Stimulated activated CD4-positive, alpha-beta T cell treated with anti-CD3 and anti-CD28 coated beads, Interleukin-4, amount 100 ng/mL, for 24 hours (primary cell): Measurements from ENCODE around the gene ITGB1BP2.
"Not testable (repeated sequence)": the region's sequence is repeated elsewhere in the genome, so short reads cannot be mapped to it uniquely, and the experiment has no call there.

Source experiments
- DNase-seq: peaks from one replicate; pipeline ENCODE4 v3.0.0-alpha.2; 2020

The ITGB1BP2 gene

DNA sequence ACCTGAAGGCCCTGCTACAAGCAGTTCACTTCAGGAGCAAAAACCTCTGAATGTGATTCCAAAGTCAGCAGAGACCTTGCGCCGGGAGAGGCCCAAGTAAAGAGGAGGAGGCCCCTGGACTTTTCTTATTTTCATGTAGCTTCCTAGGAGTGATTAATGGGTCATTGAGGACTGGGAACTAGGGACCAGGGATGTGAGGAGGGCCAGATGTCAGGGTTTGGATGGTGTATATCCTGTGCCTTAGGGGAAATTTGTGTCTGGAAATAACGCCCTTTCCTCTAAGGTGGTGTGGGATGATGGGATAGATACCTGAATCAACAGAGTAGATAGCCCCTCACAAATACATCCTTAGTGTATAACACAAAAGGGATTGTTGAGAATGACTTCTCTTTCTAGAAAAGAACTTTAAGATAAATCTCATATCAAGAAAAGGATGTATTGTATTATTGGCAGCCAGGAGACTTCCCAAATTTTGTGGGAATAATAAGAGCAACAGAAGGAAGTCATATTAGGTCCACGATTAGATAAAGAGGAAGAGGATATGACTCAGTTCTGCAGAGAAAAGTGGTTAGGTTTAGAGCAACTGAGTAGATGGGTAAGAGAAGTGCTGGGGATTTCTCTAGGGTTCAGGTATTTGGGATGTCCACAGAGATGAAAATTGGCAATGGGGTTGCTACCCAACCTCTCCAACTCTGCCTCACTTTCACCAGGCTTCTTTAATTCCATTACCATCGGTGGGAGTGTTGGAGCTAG is 1.1 kb downstream of the ITGB1BP2 start:
- no peak for DNase-seq

DNA sequence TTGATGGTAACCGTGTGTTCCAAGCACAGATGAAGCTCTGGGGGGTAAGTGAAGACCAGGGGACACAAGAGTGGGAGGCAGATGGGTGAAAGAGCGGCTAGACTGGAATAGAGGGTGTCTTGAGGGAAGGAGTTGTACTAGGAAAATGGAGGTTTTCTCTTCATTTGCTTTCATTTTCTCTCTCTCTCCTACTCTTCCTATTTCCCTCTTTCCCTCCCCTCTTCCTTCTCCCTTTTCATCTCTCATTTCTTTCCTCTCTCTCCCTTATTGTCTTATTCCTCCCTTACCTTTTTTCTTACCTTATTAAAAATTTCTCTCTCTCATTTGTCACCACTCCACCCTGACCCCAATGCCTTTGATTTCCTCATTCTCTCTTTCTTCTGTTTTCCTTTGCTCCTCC is 3.0 kb downstream of the ITGB1BP2 start:
- DNase-seq, result no peak

GRCh38 chrX:71315917-71316316 is 14.4 kb downstream of the ITGB1BP2 start:
- no peak for DNase-seq

DNA sequence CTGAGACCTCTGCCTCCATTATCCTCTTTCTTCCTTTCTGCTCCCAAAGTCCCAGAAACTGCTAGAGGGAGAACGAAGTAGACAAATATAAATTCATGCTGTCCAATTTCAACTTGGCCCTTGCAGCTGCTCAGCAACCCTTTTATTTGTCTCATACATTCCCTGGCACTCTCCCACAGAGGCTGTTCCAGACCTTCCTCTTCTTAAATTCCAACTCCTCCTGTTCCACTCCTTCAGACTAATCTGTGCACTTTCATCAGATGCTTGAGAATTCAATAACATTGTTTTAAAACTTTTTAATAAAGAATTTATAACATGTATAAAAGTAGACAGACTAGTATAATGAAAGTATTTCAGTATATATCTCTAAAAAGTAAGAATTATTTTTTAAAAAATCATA is 15.4 kb downstream of the ITGB1BP2 start:
- not testable (repeated sequence) for DNase-seq

DNA sequence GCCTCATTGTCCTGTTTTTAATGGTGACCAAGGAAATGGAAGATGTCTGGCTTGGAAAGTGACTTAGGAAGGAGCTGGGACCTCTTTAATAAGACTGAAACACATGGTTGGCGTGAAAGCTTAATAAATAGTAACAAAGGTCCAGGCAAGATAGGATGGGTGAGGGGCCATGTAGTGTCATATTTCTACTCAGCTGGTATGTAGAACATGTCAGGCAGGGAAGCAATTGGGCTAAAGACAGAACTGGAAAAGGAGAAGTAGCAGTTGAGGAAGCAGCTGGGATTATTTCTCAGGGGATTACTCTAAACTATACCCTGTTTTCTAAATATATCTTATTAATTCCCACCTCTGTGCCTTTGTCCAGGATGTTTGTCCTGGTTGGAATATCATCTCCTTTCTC is 18.6 kb downstream of the ITGB1BP2 start:
- DNase-seq, result no peak

GRCh38 chrX:71321731-71322130 is 20.2 kb downstream of the ITGB1BP2 start:
- no peak for DNase-seq

DNA sequence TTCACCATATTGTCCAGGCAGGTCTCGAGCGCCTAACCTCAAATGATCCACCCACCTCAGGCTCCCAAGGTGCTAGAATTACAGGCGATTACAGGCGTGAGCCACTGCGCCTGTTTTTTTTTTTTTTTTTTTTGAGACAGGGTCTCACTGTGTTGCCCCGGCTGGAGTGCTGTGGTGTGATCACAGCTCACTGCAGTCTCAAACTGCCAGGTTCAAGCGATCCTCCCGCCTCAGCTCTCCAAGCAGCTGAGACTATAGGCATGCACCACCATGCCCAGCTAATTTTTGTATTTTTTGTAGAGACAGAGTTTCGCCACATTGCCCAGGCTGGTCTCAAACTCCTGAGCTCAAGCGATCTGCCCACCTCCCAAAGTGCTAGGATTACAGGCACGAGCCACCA is 22.9 kb downstream of the ITGB1BP2 start:
- DNase-seq, result not testable (repeated sequence)

GRCh38 chrX:71326394-71326793 is 24.8 kb downstream of the ITGB1BP2 start:
- no peak for DNase-seq

DNA sequence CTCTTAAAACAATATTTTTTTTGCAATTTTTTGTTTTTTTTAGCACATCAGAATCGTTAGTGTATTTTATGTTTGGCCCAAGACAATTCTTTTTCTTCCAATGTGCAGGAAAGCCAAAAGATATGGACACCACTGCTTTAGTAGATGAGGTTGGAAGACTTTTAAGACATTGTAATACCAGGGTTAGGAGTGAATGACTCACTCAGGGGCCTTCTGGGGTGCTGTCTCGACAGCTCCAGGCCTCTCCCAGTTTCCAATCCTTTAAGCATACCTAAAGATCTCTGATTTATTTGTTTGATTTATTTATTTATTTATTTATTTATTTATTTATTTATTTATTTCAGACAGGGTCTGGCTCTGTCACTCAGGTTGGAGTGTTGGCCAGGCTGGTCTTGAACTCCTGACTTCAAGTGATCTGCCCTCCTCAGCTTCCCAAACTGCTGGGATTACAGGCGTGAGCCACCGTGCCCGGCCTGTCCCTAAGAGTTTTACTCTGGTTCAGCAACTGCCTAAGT is 47.7 kb downstream of the ITGB1BP2 start:
- not testable (repeated sequence) for DNase-seq

- not testable (repeated sequence) for DNase-seq
These were observed 48.3 kb downstream of the ITGB1BP2 start for GRCh38 chrX:71349867-71350266.

DNA sequence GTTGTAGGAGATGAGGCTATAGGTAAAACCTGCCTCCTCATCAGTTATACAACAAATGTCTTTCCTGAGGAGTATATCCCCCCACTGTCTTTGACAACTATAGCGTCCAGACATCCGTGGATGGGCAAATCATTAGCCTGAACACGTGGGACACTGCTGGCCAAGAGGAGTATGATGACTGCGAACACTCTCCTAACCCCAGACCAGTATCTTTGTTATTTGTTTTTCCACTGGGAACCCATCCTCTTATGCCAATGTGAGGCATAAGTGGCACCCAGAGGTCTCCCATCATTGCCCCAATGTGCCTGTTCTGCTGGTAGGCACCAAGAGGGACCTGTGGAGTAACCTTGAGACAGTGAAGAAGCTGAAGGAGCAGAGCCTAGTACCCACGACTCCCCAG is 50.9 kb downstream of the ITGB1BP2 start:
- not testable (repeated sequence) for DNase-seq
